SK-N-SH (cell line): ENCODE data around the gene CNTNAP2.

ENCODE experiments used
- ELF1 ChIP-seq: IDR thresholded peaks from 2 replicates; pipeline ENCODE4 v1.4.0; 2012
- EP300 ChIP-seq, 2 experiments: IDR thresholded peaks; 2 replicates each; pipeline versions ENCODE4 v1.4.0 to v1.6.1; 2012; ENCODE audit warnings: borderline replicate concordance in 1 of 2, low read depth in 1 of 2, low read length in 1 of 2
- EZH2phosphoT487 ChIP-seq: fragments of 200-600 bp; sonication (generic); IDR thresholded peaks from 2 replicates; pipeline ENCODE4 v1.6.1; 2017; ENCODE audit warnings: low read depth, mixed run types, mild to moderate bottlenecking, antibody characterized with exemption, moderate library complexity, borderline replicate concordance
- FOXM1 ChIP-seq: IDR thresholded peaks from 2 replicates; pipeline ENCODE4 v1.4.0; 2012; ENCODE audit warnings: low read depth, mild to moderate bottlenecking
- GATA2 ChIP-seq: sonication (generic); formaldehyde crosslinking; IDR thresholded peaks from 2 replicates; pipeline ENCODE4 v1.5.0; 2020; ENCODE audit warnings: mild to moderate bottlenecking, missing genetic modification reagents
- NRF1 ChIP-seq: IDR thresholded peaks from 2 replicates; pipeline ENCODE4 v1.6.1; 2012; ENCODE audit warnings: low read depth, mild to moderate bottlenecking, low read length
- RAD21 ChIP-seq: IDR thresholded peaks from 2 replicates; pipeline ENCODE4 v1.6.1; 2012; ENCODE audit warnings: mild to moderate bottlenecking, low read length
- RCOR1 ChIP-seq: fragments of 150-350 bp; IDR thresholded peaks from 2 replicates; pipeline ENCODE4 v1.6.1; 2017; ENCODE audit warnings: antibody characterized with exemption, low read length
- RFX5 ChIP-seq: IDR thresholded peaks from 2 replicates; pipeline ENCODE4 v1.6.1; 2012; ENCODE audit warnings: mild to moderate bottlenecking, improper control_type of control experiment, low read length
- USF2 ChIP-seq: fragments of 150-350 bp; IDR thresholded peaks from 2 replicates; pipeline ENCODE4 v1.6.1; 2017; ENCODE audit warnings: antibody characterized with exemption, low read length, low read depth, borderline replicate concordance
- YY1 ChIP-seq: IDR thresholded peaks from 2 replicates; pipeline ENCODE4 v1.4.0; 2012; ENCODE audit warnings: low read depth, mild to moderate bottlenecking
- TF ChIP-seq, protein P1 (sequence below): fragments of 200-600 bp; sonication (generic); IDR thresholded peaks from 2 replicates; pipeline ENCODE4 v1.6.1; 2017; ENCODE audit warnings: antibody characterized with exemption, mild to moderate bottlenecking, moderate library complexity
- TF ChIP-seq, protein P2 (sequence below): IDR thresholded peaks from 2 replicates; pipeline ENCODE4; 2012

- no peak for TF ChIP-seq RFX5
- TF ChIP-seq, protein P1, sequence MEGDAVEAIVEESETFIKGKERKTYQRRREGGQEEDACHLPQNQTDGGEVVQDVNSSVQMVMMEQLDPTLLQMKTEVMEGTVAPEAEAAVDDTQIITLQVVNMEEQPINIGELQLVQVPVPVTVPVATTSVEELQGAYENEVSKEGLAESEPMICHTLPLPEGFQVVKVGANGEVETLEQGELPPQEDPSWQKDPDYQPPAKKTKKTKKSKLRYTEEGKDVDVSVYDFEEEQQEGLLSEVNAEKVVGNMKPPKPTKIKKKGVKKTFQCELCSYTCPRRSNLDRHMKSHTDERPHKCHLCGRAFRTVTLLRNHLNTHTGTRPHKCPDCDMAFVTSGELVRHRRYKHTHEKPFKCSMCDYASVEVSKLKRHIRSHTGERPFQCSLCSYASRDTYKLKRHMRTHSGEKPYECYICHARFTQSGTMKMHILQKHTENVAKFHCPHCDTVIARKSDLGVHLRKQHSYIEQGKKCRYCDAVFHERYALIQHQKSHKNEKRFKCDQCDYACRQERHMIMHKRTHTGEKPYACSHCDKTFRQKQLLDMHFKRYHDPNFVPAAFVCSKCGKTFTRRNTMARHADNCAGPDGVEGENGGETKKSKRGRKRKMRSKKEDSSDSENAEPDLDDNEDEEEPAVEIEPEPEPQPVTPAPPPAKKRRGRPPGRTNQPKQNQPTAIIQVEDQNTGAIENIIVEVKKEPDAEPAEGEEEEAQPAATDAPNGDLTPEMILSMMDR = no peak
- no peak for TF ChIP-seq NRF1
- TF ChIP-seq FOXM1 = 0 out of 2 replicates have a peak, but pooled peaks have one; percentile 36
- no peak for TF ChIP-seq ELF1
- TF ChIP-seq EZH2phosphoT487 = no peak
- TF ChIP-seq YY1 = no peak
- no peak for TF ChIP-seq GATA2 (CRISPR knock-in tag)
- peak in 1 of 2 experiments; percentile 82; a peak in 2 of 4 replicates for TF ChIP-seq EP300 (IDR thresholded peaks at IDR 0.05; ENCODE audit: borderline replicate concordance in 1 of 2, low read depth in 1 of 2, low read length in 1 of 2)
- TF ChIP-seq, protein P2, sequence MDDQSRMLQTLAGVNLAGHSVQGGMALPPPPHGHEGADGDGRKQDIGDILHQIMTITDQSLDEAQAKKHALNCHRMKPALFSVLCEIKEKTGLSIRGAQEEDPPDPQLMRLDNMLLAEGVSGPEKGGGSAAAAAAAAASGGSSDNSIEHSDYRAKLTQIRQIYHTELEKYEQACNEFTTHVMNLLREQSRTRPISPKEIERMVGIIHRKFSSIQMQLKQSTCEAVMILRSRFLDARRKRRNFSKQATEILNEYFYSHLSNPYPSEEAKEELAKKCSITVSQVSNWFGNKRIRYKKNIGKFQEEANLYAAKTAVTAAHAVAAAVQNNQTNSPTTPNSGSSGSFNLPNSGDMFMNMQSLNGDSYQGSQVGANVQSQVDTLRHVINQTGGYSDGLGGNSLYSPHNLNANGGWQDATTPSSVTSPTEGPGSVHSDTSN = peak; percentile 85
- TF ChIP-seq RCOR1 = no peak
- TF ChIP-seq USF2 = no peak
- no peak for TF ChIP-seq RAD21
Measured at GRCh38 chr7:147492606-147493005, 1376.0 kb downstream of the CNTNAP2 start.
